Epithelial cell of esophagus (primary cell): Measurements from ENCODE around the gene CREB3L2.

Experiments
- DNase-seq: peaks from one replicate; pipeline ENCODE4 v3.0.0; 2010; ENCODE audit warnings: low read depth
- H3K4me3 ChIP-seq: 2 replicates; pipeline ENCODE4 v1.5.1; 2011; ENCODE audit warnings: mild to moderate bottlenecking, low read length, control low read depth
- CTCF ChIP-seq: IDR thresholded peaks from 2 replicates; pipeline ENCODE4 v1.5.1; 2011; ENCODE audit warnings: low read depth, mild to moderate bottlenecking, low read length, control low read depth, inconsistent platforms; ENCODE audit not compliant: insufficient read depth; ENCODE audit errors: missing control alignments

The CREB3L2 gene

GRCh38 chr7:137888241-137888640 is 113.6 kb downstream of the CREB3L2 start:
- DNase-seq, result no peak
- H3K4me3 ChIP-seq, result no peak overlapping the region
- no peak for TF ChIP-seq CTCF

DNA sequence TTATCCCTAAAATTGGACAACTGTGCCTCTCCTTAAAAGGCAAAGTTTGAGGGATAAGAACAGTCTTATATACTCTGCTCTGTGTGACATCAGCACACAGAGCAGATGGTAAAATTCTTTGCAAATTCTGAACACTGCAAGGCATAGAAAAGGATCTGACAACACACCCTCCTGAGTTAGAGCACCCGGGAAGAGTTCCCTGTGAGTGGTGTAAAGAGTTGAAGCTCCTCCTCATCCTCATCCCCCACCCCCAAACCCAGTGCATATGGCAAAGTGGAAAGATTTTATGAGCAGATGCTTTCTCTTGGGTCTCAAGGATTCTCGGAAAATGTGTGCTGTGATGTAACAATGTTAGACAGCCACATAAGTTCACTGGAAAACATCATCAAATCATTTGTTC is 115.1 kb downstream of the CREB3L2 start:
- no peak overlapping the region for H3K4me3 ChIP-seq
- DNase-seq, result no peak
- TF ChIP-seq CTCF, result no peak

- no peak overlapping the region for H3K4me3 ChIP-seq
- no peak for TF ChIP-seq CTCF
- DNase-seq, result no peak
Observed at GRCh38 chr7:137886281-137886680, 115.6 kb downstream of the CREB3L2 start.

GRCh38 chr7:137885678-137886077 is 116.2 kb downstream of the CREB3L2 start:
- no peak overlapping the region for H3K4me3 ChIP-seq
- peak; percentile 86 for DNase-seq
- no peak for TF ChIP-seq CTCF

DNA sequence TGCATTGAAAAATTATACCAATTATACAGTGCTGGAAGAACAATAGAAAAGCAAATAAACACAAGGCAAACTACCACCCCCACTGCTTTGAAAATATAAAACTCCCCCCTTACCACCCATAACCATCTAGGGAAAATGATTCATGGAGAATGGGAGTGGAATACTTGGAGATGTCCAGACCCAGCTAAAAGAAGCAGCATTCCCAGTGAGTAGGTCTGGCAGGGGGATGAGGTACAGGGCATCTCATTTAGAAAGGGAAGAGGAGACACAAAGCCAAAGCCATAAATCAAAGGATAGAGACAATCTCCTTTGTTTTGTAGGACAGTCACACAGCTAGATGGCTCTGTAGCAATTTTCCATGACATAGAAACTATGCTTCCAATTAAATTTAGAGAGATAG is 119.1 kb downstream of the CREB3L2 start:
- no peak for DNase-seq
- no peak for TF ChIP-seq CTCF
- H3K4me3 ChIP-seq, result no peak overlapping the region

- no peak for TF ChIP-seq CTCF
- DNase-seq, result peak; percentile 98
- no peak overlapping the region for H3K4me3 ChIP-seq
Observed at GRCh38 chr7:137882261-137882668, 119.6 kb downstream of the CREB3L2 start.

DNA sequence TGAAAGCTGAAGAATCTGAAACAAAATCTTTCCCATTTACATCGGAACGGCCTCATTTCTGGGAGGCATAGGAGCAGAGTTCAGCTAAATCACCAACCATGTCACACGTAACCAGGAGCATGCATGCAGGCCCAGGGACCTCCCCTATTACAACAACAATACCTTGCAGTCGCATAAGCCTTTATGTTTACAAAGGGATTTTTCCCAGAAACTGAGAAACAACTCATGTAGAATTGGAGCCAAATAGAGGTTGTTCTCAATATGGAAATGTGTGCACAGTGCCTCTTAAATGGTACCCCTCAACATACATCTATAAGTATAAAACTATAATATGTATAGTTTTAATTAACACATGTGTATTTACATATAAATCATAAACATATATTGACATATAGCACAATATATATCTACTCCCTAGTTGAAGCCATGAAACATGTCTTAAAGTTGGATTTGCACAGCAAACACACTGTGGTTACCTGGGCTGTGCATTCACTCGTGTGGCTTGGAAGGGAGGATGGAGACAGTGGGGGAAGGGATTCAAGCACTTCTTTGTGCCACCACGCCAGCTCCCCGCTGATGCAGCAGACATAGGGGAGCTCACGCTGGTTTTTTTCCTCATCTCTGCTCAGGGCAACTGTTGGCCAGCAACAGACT is 120.2 kb downstream of the CREB3L2 start:
- no peak overlapping the region for H3K4me3 ChIP-seq
- TF ChIP-seq CTCF, result no peak
- DNase-seq, result no peak
